ENCODE measurements around the gene SAYSD1. TPM values are rescaled to one million over a fixed set of nuclear protein-coding genes. Genes with fewer than 3 reads are reported as not detected.

SAYSD1 gene
- total and polyA plus RNA-seq, 2 experiments from 2014 or later = 8.2 to 10.0 TPM

GRCh38 chr6:39063526-39063925, 51.5 kb downstream of the SAYSD1 start:
- TF ChIP-seq, protein P1, sequence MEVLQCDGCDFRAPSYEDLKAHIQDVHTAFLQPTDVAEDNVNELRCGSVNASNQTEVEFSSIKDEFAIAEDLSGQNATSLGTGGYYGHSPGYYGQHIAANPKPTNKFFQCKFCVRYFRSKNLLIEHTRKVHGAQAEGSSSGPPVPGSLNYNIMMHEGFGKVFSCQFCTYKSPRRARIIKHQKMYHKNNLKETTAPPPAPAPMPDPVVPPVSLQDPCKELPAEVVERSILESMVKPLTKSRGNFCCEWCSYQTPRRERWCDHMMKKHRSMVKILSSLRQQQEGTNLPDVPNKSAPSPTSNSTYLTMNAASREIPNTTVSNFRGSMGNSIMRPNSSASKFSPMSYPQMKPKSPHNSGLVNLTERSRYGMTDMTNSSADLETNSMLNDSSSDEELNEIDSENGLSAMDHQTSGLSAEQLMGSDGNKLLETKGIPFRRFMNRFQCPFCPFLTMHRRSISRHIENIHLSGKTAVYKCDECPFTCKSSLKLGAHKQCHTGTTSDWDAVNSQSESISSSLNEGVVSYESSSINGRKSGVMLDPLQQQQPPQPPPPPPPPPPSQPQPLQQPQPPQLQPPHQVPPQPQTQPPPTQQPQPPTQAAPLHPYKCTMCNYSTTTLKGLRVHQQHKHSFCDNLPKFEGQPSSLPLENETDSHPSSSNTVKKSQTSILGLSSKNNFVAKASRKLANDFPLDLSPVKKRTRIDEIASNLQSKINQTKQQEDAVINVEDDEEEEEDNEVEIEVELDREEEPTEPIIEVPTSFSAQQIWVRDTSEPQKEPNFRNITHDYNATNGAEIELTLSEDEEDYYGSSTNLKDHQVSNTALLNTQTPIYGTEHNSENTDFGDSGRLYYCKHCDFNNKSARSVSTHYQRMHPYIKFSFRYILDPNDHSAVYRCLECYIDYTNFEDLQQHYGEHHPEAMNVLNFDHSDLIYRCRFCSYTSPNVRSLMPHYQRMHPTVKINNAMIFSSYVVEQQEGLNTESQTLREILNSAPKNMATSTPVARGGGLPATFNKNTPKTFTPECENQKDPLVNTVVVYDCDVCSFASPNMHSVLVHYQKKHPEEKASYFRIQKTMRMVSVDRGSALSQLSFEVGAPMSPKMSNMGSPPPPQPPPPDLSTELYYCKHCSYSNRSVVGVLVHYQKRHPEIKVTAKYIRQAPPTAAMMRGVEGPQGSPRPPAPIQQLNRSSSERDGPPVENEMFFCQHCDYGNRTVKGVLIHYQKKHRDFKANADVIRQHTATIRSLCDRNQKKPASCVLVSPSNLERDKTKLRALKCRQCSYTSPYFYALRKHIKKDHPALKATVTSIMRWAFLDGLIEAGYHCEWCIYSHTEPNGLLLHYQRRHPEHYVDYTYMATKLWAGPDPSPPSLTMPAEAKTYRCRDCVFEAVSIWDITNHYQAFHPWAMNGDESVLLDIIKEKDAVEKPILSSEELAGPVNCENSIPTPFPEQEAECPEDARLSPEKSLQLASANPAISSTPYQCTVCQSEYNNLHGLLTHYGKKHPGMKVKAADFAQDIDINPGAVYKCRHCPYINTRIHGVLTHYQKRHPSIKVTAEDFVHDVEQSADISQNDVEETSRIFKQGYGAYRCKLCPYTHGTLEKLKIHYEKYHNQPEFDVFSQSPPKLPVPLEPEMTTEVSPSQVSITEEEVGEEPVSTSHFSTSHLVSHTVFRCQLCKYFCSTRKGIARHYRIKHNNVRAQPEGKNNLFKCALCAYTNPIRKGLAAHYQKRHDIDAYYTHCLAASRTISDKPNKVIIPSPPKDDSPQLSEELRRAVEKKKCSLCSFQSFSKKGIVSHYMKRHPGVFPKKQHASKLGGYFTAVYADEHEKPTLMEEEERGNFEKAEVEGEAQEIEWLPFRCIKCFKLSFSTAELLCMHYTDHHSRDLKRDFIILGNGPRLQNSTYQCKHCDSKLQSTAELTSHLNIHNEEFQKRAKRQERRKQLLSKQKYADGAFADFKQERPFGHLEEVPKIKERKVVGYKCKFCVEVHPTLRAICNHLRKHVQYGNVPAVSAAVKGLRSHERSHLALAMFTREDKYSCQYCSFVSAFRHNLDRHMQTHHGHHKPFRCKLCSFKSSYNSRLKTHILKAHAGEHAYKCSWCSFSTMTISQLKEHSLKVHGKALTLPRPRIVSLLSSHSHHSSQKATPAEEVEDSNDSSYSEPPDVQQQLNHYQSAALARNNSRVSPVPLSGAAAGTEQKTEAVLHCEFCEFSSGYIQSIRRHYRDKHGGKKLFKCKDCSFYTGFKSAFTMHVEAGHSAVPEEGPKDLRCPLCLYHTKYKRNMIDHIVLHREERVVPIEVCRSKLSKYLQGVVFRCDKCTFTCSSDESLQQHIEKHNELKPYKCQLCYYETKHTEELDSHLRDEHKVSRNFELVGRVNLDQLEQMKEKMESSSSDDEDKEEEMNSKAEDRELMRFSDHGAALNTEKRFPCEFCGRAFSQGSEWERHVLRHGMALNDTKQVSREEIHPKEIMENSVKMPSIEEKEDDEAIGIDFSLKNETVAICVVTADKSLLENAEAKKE (CRISPR knock-in tag; IDR thresholded peaks at IDR 0.05) = no peak
- no peak for TF ChIP-seq JUNB (IDR thresholded peaks at IDR 0.05; ENCODE audit: unreplicated experiment)
- TF ChIP-seq ETS1 (IDR thresholded peaks at IDR 0.05) = no peak
- no peak for TF ChIP-seq CREB1 (CRISPR knock-in tag; IDR thresholded peaks at IDR 0.05; ENCODE audit: low read depth)
- TF ChIP-seq NANOG (IDR thresholded peaks at IDR 0.05; ENCODE audit: borderline replicate concordance) = no peak
- TF ChIP-seq REST (IDR thresholded peaks at IDR 0.05; ENCODE audit: unreplicated experiment) = no peak
- no peak for TF ChIP-seq POLR2AphosphoS5 (IDR thresholded peaks at IDR 0.05; ENCODE audit: low read depth)
- TF ChIP-seq ZNF331 (CRISPR knock-in tag; IDR thresholded peaks at IDR 0.05; ENCODE audit: low read depth) = no peak
- TF ChIP-seq ZNF114 (CRISPR knock-in tag; IDR thresholded peaks at IDR 0.05) = no peak
- no peak for TF ChIP-seq STAT1 (IDR thresholded peaks at IDR 0.05; ENCODE audit: unreplicated experiment)
- no peak for TF ChIP-seq EZH2 (IDR thresholded peaks at IDR 0.05; ENCODE audit: low read depth, unreplicated experiment)
- TF ChIP-seq EZH2phosphoT487 (IDR thresholded peaks at IDR 0.05; ENCODE audit: unreplicated experiment) = no peak
- no peak for TF ChIP-seq CTCF (conservative IDR thresholded peaks at IDR 0.05; ENCODE audit: low read depth in 2 of 2)
- H3K36me3 Mint-ChIP-seq (ENCODE audit: low read depth) = peaks cover 3% of the 10 kb centered on the region; the same call in 2 of the 3 replicates

More at GRCh38 chr6:39063526-39063925, 51.5 kb downstream of the SAYSD1 start:
- H3K27ac Mint-ChIP-seq = no peak overlapping the region
- Histone ChIP-seq H3K4me1 (ENCODE audit: insufficient read depth) (no peaks in the 10 kb centered on the region), H3K9me2 (ENCODE audit: insufficient read depth) (no peaks in the 10 kb centered on the region), H3K4me2 (no peak overlapping the region), H3K36me3 (ENCODE audit: insufficient read depth) (no peaks in the 10 kb centered on the region), H4K20me1 (replicated peaks; ENCODE audit: insufficient read depth) (no peaks in the 10 kb centered on the region; the same call in 1 of the 2 replicates), H3K27me3 (ENCODE audit: insufficient read depth) (no peaks in the 10 kb centered on the region), H3K79me2 (replicated peaks; ENCODE audit: insufficient read depth) (no peaks in the 10 kb centered on the region), H2AFZ (no peak overlapping the region), H3F3A (replicated peaks; ENCODE audit: low read depth) (no peaks in the 10 kb centered on the region), H3K27ac (ENCODE audit: low read depth) (no peak overlapping the region), H3K4me3 (no peak overlapping the region)
- no peak overlapping the region for H3K4me3 Mint-ChIP-seq
- H3K4me1 Mint-ChIP-seq = no peaks in the 10 kb centered on the region
- H3K27me3 Mint-ChIP-seq (ENCODE audit: insufficient read depth, low read depth, poor library complexity) = no peaks in the 10 kb centered on the region
- no peaks in the 10 kb centered on the region for H3K9me3 Mint-ChIP-seq
- ATAC-seq (no peak), DNase-seq (ENCODE audit: low spot score) (no peak)
